ENCODE measurements around the gene ZFP62. TPM values are rescaled to one million over a fixed set of nuclear protein-coding genes. Genes with fewer than 3 reads are reported as not detected.

Gene ZFP62
- total RNA-seq, 1 donor from 2014 or later = 12.9 TPM

DNA sequence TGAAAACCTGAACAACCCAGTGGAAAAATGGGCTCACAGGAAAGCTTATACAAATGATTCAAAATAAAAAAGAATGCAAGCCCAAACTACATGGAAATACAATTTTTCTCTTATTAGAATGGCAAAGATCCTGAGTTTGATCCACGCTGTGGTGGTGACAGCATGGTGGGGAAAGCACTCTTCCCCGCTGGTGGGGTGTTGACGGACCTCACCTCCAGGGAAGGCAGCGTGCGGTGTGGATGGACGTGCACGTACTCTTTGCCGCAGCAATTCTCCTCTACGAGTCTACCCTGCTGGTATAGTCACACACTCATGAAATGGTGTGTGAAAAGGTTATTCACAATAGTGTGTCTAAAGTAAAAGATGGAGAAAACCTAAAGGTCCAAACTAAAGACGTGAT is 5.9 kb upstream of the ZFP62 start:
- ATAC-seq = no peak

GRCh38 chr5:180865981-180866695 is 5.1 kb upstream of the ZFP62 start:
- no peak for ATAC-seq

GRCh38 chr5:180862645-180863044 is 1.6 kb upstream of the ZFP62 start:
- ATAC-seq = no peak

GRCh38 chr5:180860273-180860886 is 696 bp downstream of the ZFP62 start:
- ATAC-seq = peak; percentile 45

DNA sequence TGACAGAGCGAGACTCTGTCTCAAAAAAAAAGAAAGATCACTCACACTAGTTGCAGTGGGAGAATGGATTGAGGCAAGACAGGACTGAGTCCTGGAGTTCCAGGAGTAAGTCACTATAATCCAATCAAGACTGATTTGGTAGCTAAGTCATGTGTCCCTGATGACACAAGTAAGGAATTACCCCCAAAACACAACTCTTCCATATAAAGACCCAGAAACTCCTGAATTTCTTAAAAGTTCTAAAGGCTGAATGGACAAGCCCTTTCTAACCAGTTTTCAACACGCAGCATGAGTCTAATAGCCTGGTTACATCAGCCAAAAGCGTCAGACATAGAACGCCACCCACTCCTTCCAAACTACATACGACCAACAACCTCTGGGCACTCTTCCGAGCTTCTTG is 2.5 kb downstream of the ZFP62 start:
- ATAC-seq = no peak

GRCh38 chr5:180853848-180854176 is 7.3 kb downstream of the ZFP62 start:
- ATAC-seq = no peak

DNA sequence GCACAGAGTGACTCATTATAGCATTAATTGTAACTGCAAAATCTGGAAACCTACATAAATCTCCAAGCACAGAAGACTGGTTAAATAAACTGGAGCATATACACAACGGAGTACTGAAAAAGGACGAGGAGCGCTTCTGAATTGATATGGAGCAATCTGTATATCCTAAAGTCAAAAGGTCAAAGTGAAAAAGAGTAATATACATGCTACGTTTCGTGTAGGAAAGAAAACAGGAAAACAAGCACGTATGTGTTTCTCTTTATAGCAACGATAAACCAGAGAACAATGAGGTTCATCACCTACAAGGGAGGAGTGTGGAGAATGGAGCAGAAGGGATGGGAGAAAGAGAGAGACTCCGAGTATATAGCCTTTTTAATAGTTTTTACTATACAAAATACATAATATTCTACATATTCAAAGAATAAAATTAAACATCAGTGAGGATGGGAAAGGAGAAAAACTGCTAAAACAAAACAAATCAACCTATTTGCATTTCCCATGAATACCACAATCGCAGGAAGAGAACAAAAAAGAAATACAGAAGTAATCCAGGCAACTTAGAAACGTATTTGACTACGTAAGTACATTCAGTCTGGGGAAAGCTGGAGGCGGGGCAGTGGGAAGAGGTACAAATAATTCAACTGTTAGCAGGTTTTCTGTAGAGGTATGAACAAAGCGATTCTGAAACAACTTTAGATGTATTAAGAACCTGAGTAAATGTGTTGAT is 7.8 kb downstream of the ZFP62 start:
- ATAC-seq = no peak

DNA sequence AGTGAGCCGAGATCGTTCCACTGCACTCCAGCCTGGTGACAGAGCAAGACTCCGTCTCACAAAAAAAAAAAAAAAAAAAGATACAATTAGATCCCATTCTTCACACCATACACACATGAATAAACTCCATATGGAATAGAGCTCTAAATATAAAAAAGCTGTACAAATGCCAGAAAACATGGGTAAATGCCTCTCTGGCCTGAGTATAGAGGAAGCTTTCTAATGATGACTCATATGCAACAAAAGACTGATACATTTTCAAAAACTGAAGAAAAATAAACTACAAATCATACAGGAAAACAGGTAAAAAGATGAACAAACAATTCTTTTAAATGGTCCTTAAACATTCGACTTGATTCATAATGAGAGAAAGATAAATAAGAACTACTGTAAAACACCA is 8.6 kb downstream of the ZFP62 start:
- ATAC-seq = no peak

DNA sequence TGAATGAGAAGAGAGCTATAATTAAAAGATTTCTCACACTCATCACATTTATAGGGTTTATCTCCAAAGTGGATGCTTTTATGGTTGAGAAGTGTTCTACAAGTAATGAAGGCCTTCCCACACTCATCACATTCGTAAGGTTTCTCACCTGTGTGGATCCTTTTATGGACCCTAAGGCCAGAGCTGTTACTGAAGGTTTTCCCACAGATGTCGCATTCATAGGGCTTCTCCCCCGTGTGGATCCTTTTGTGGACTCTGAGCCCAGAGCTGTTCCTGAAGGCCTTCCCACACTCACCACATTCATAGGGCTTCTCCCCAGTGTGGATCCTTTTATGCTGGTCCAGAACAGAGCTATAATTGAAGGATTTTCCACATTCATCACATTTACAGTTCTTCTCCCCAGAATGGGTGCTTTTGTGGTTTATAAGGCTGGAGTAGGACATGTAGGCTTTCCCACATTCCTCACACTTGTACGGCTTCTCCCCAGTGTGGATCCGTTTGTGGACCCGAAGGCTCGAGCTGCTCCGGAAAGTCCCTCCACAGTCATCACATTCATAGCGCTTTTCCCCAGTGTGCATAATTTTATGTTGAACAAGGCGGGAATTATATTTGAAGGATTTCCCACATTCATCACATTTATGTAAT is 10.5 kb downstream of the ZFP62 start:
- no peak for ATAC-seq

- ATAC-seq = no peak
Measured at GRCh38 chr5:180849827-180850226, 11.2 kb downstream of the ZFP62 start.

- no peak for ATAC-seq
Measured at GRCh38 chr5:180848878-180849277, 12.2 kb downstream of the ZFP62 start.

- no peak for ATAC-seq
Measured at GRCh38 chr5:180848265-180848664, 12.8 kb downstream of the ZFP62 start.

- ATAC-seq = no peak
Measured at GRCh38 chr5:180847026-180847425, 14.1 kb downstream of the ZFP62 start.

- ATAC-seq = no peak
Measured at GRCh38 chr5:180844858-180845257, 16.2 kb downstream of the ZFP62 start.

DNA sequence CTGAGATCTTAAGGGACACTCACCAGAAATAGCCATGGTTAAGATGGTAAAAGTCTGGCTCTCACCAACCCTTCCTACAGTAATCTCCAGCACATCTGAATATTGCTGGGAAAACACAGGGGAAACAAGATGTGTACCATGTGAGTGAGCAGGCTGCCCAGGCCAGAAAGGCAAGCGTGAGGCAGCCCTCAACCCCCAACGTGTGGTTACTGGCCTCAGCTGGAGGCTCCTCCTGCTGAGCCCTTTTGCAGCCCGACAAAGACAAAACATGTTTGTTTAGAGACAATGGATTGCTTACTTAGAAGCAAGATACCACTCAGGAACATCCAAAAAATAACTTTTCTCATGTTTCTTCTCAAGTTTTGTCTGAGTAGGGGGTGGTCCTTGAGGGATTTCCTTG is 16.6 kb downstream of the ZFP62 start:
- ATAC-seq = no peak

GRCh38 chr5:180839935-180840334 is 21.1 kb downstream of the ZFP62 start:
- ATAC-seq = no peak

GRCh38 chr5:180839227-180839626 is 21.8 kb downstream of the ZFP62 start:
- no peak for ATAC-seq

DNA sequence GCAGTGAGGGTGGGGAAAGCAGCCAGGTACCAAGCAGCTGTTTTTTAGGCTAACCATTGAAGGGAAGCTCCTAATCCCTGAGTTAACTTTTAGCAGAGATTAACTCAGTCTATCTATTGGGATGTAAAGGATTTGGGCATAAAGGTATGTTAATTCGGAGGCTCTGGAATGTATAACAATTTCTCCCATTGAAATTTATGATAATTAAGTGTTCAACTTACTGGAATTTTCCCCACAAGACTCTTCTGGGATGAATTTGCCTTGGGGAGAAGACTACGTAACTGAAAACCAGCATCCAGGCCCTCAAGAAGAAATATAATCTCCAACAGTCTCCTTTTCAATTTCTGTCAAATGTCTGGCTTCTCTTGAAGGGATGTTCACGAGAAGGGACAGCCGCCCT is 23.6 kb downstream of the ZFP62 start:
- ATAC-seq = no peak

DNA sequence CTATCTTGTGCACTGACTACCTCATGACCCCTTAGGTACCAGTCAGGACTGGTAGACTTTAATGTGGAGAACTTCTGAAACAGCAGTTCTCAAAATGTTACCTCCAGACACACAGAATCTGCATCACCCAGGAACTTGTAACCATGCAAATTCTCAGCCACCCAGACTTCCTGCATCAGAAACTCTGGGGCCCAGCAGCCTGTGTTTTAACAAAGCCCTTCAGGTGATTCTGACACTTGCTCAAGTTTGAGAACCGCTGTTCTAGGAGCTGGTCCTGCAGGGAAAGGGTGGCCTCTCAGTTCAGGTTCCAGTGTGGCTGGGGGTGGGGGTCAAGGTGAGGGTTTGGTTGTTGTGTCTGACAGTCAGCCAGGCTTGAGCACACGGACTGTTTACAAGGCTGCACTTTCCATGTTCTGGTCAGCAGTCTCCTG is 28.4 kb downstream of the ZFP62 start:
- ATAC-seq = no peak

- peak; percentile 94 for ATAC-seq
Measured at GRCh38 chr5:180831139-180832093, 29.7 kb downstream of the ZFP62 start.

GRCh38 chr5:180830253-180831138 is 30.6 kb downstream of the ZFP62 start:
- ATAC-seq = peak; percentile 54

Data from esophagus mucosa (tissue), 1 donor.